ENCODE measurements around the gene PDE4DIP.
"Not testable (repeated sequence)": the region's sequence is repeated elsewhere in the genome, so short reads cannot be mapped to it uniquely, and the experiment has no call there.

PDE4DIP gene

GRCh38 chr1:148921047-148921446 is 76.8 kb downstream of the PDE4DIP start:
- not testable (repeated sequence) for DNase-seq (ENCODE audit: low read depth in 2 of 2)

DNA sequence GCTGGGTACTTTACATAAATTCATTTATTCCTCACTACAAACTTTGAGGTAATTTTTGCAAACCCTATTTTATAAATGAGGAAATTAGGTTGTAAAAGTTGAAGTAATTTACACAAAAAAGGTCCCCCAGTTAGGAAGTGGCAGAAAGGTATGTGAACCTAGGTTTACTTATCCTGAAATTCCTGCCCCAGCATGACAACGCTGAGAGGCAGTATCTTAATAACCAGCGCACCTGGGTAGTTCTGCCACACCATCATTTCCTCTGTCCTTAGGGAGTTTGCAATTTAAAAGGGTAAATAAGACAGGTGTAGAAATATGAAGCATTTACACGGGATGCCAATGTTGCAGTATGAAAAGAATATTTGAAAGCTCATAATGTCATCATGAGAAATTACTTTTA is 79.6 kb downstream of the PDE4DIP start:
- not testable (repeated sequence) for DNase-seq (ENCODE audit: low read depth in 2 of 2)

DNA sequence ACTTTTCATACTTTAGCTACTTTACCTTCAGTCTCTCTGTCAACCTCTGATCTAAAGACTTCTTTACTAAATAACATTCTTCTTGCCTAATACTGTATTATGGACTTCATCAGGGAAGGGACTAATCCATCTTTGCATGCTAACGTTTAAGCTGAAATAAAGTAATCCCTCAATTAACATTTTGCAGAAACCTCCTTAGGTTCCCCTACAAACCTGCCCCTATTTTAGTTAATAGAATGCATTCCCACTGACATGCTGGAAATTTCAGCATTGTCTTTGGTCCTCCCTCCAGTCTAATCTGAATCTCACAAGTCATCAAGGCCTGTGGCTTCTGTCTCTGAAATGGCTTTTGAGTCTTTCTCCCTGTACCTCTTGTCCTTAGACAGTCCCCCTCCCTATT is 83.4 kb downstream of the PDE4DIP start:
- not testable (repeated sequence) for DNase-seq (ENCODE audit: low read depth in 2 of 2)

DNA sequence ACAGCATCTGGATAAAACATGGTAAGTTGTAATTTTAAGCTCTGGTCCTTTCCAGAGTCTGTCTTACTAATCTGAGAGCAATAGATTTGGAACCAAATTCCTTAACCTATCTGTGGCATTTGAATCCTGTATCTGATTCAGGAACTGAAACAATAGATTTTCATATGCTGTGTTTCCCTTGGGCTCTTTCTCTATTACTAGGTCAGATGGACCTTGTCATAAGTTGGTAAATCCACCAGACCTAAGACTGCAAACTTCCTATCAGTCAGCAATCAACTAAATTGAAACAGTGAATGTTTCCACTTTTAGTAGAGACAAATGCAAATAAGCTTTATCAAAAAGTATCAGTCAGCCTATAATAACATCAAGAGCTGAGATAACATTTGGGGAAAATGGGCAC is 85.0 kb downstream of the PDE4DIP start:
- not testable (repeated sequence) for DNase-seq (ENCODE audit: low read depth in 2 of 2)

- DNase-seq (ENCODE audit: low read depth in 2 of 2) = not testable (repeated sequence)
These were observed 91.3 kb downstream of the PDE4DIP start for GRCh38 chr1:148935381-148936002.

GRCh38 chr1:148942906-148943305 is 98.7 kb downstream of the PDE4DIP start:
- not testable (repeated sequence) for DNase-seq (ENCODE audit: low read depth in 2 of 2)

DNA sequence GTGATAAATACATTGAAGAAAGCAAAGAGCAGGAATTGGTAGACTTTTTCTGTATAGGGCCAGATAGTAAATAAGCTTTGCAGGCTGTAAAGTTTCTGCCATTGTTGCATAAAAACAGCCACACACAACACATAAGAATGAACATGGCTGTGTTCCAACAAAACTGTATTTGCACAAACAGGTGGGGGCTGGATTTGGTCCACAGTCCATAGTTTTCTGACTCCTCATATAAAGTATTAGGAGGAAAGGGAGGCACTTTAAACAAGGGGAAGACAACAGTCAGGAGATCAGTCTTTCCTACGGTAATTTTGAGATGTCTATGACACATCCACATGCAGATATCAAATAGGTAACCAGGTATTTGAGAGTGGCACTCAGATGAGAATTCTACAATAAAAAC is 100.9 kb downstream of the PDE4DIP start:
- DNase-seq (ENCODE audit: low read depth in 2 of 2) = not testable (repeated sequence)

- DNase-seq (ENCODE audit: low read depth in 2 of 2) = not testable (repeated sequence)
These were observed 104.5 kb downstream of the PDE4DIP start for GRCh38 chr1:148948768-148949167.

DNA sequence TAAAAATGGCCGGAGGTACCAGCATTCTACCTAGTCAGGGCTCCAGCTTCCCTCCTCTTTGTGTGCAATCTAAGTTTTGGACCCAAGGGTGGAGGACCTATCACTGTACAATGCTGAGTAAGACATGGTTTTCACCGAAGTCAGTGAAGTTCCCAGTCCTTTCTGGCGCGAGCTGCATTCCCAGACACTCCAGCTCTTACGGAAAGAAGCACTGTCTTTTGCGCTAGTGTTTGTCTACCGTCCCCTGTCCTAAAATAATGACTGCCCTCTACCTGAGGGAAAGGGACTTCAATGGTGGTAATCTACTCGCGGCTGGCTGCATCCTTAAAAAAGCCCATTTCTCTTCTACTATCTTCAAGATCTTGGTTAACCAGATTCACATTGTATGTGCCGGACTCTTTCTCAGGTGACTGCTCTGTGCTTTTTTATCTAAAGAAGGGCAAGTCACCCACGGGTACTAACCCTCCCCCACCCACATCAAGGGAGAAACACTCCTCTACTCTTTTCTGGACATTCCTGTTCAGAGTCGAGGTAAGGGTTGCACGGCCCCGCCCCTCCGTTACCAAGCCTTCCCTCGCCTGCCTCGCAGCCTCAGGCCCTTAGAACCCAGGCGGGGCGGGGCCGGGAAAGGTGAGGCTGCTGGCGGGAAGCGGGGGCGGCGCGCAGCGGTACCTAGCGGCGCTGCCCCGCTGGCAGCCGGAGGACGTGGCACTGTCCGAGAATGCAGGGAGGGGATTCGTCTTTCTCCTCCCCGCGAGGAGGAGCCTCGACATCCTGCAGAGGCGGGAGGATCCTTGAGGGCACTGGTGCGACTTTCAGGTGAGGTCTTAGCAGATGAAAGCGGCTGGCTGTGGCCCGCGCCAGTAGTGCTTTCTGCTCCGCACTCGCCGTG is 107.4 kb downstream of the PDE4DIP start:
- DNase-seq (ENCODE audit: low read depth in 2 of 2) = peak; percentile 40 to 48

- DNase-seq (ENCODE audit: low read depth in 2 of 2) = peak; percentile 16 to 43
These were observed 108.2 kb downstream of the PDE4DIP start for GRCh38 chr1:148952253-148952937.

DNA sequence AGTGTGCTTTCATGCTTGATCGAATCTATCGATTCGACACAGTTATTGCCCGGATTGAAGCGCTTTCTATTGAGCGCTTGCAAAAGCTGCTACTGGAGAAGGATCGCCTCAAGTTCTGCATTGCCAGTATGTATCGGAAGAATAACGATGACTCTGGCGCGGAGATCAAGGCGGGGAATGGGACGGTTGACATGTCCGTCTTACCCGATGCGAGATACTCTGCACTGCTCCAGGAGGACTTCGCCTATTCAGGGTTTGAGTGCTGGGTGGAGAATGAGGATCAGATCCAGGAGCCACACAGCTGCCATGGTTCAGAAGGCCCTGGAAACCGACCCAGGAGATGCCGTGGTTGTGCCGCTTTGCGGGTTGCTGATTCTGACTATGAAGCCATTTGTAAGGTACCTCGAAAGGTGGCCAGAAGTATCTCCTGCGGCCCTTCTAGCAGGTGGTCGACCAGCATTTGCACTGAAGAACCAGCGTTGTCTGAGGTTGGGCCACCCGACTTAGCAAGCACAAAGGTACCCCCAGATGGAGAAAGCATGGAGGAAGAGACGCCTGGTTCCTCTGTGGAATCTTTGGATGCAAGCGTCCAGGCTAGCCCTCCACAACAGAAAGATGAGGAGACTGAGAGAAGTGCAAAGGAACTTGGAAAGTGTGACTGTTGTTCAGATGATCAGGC is 108.8 kb downstream of the PDE4DIP start:
- DNase-seq (ENCODE audit: low read depth in 2 of 2) = peak in 1 of 2 donors; percentile 1

GRCh38 chr1:148953730-148954129 is 109.5 kb downstream of the PDE4DIP start:
- not testable (repeated sequence) for DNase-seq (ENCODE audit: low read depth in 2 of 2)

DNA sequence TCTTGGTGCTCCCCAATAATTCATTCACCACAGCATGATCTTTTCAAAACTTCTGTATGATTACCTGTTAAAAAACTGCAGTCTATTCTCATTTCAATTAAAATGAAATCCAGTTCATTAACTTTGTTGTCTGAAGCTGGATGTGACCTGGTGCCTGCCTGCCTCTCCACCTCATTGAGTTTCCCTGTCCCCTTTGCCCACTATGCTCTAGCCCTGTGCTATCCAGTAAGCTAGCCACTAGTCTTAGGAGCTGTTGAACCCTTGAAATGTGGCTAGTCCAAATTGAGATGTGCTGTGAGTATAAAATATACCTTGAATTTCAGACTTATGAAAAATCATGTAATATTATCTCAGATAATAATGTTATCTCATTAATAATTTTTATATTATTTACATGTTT is 114.1 kb downstream of the PDE4DIP start:
- not testable (repeated sequence) for DNase-seq (ENCODE audit: low read depth in 2 of 2)

DNA sequence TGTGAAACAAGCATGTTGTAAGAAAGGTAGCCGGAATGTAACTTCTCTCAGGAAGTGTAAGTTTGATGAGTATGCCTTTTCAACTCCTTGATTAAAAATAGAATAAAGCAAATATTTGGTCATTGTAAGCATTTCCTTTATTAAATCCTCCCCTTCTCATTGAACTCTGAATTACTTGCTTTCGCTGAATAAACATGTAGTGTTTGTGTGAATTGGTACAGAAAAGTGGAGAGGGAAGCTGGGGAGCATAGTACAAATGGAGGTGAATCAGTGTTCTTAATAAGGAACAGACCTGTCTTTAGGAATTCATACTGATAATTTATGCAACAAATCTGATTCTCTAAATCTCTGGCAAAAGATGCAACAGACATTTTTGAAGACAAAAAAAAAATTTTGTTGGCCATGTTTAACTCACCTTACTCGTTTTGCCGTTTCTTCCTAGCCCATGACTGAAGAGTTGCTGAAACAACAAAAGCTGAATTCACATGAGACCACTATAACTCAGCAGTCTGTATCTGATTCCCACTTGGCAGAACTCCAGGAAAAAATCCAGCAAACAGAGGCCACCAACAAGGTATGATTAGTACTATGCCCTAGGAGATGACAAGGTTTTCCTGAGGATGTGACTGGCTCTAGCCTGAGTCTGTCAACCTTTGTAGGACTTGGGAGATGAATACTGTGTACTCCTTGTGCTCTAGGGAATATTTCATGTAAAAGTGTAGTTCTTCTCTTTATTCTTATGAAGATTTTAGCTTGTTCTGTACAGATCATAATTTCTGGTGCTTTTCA is 116.2 kb downstream of the PDE4DIP start:
- not testable (repeated sequence) for DNase-seq (ENCODE audit: low read depth in 2 of 2)

GRCh38 chr1:148962127-148962857 is 118.1 kb downstream of the PDE4DIP start:
- DNase-seq (ENCODE audit: low read depth in 2 of 2) = not testable (repeated sequence)

- not testable (repeated sequence) for DNase-seq (ENCODE audit: low read depth in 2 of 2)
These were observed 121.9 kb downstream of the PDE4DIP start for GRCh38 chr1:148966084-148966483.

GRCh38 chr1:148967580-148967979 is 123.4 kb downstream of the PDE4DIP start:
- DNase-seq (ENCODE audit: low read depth in 2 of 2) = not testable (repeated sequence)

- not testable (repeated sequence) for DNase-seq (ENCODE audit: low read depth in 2 of 2)
These were observed 124.5 kb downstream of the PDE4DIP start for GRCh38 chr1:148968682-148969081.

GRCh38 chr1:148969126-148969525 is 124.9 kb downstream of the PDE4DIP start:
- not testable (repeated sequence) for DNase-seq (ENCODE audit: low read depth in 2 of 2)

DNA sequence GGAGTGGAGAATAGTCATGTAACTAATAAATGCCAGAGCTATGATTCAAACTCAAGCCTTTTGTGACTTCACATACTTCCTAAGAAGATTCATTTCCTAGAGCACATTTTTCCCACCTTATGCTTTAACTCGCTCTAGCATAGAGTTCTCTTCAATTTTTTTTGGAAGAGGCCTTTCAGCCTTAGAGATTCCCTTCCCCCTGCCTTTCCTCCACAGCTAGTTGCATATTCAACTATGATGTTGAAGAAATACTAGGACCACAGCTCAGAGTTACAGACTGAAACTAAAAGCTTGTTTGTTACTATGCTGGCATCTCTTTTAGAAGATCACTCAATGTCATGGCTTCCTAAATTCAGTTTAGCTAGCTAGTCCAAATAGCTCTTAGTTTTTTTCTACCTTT is 131.2 kb downstream of the PDE4DIP start:
- DNase-seq (ENCODE audit: low read depth in 2 of 2) = not testable (repeated sequence)
